Activated B cell treated with CpG ODN at 0.5 μM for 24 hours (primary cell): ENCODE results near the gene ITSN1. TPM values are rescaled to one million over a fixed set of nuclear protein-coding genes. Genes with fewer than 3 reads are reported as not detected.

ENCODE experiments used
- ATAC-seq: fragments of 200-7000 bp; cut with Tn5 transposase; one replicate; pipeline ENCODE4 v1.10.0; 2021; ENCODE audit warnings: low read depth, mild to moderate bottlenecking, moderate library complexity
- CTCF ChIA-PET: fragments of 350-600 bp; sonication (Branson Sonifier 250); formaldehyde crosslinking; loops from one replicate; lab custom pipeline; 2021; ENCODE audit warnings: antibody characterized with exemption; lab: Charles Lee
- POLR2A ChIA-PET: fragments of 350-600 bp; sonication (Branson Sonifier 250); formaldehyde crosslinking; loops from one replicate; lab custom pipeline; 2021; ENCODE audit warnings: antibody characterized with exemption; lab: Charles Lee
- DNase-seq: peaks from one replicate; pipeline ENCODE4 v3.0.0; 2022
- H3K27ac Mint-ChIP-seq: one replicate; pipeline ENCODE4 v1.8.0; 2020; ENCODE audit warnings: mixed read lengths
- H3K27me3 Mint-ChIP-seq: one replicate; pipeline ENCODE4 v1.8.0; 2021; ENCODE audit warnings: mixed read lengths
- H3K36me3 Mint-ChIP-seq: one replicate; pipeline ENCODE4 v1.8.0; 2021; ENCODE audit warnings: low read depth, mixed read lengths
- H3K4me1 Mint-ChIP-seq: one replicate; pipeline ENCODE4 v1.8.0; 2021; ENCODE audit warnings: mixed read lengths
- H3K4me3 Mint-ChIP-seq: one replicate; pipeline ENCODE4 v1.8.0; 2020; ENCODE audit warnings: mild to moderate bottlenecking, mixed read lengths
- H3K9me3 Mint-ChIP-seq: one replicate; pipeline ENCODE4 v1.8.0; 2020; ENCODE audit warnings: mixed read lengths
- intact Hi-C: fragments of 100-400 bp; cut with micrococcal nuclease; formaldehyde crosslinking; loops from one replicate; pipeline ENCODE4 v1.15.1; 2024
- total RNA-seq: library from RNA; stranded (reverse); gene quantifications from 2 replicates; pipeline ENCODE4 v1.2.3, GENCODE V29; 2022
- TF ChIP-seq, protein P1 (sequence below): fragments of 200-600 bp; IDR thresholded peaks from one replicate; pipeline ENCODE4 v1.8.0; 2022; ENCODE audit warnings: antibody characterized with exemption, mild to moderate bottlenecking

Gene ITSN1
- total RNA-seq, 1 donor from 2014 or later, result 2.9 TPM

DNA sequence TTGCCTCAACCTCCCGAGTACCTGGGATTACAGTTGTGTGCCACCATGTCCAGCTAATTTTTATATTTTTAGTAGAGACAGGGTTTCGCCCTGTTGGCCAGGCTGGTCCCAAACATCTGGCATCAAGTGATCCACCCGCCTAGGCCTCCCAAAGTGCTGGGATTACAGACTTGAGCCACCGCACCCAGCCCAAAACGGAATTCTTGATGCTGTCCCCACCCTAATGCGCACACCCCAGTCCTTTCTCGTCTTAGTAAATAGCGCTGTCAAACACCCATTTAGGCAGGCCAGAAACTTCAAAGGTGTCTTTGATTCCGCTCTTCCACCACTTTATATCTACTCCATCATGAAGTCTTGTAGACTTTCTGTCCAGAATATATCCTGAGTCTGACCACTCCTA, 35.1 kb downstream of the ITSN1 start:
- Mint-ChIP-seq H3K27ac (no peak overlapping the region), H3K27me3 (peaks cover 2% of the 10 kb centered on the region), H3K4me1 (no peaks in the 10 kb centered on the region), H3K4me3 (no peak overlapping the region), H3K36me3 (no peaks in the 10 kb centered on the region), H3K9me3 (no peaks in the 10 kb centered on the region)
- ChIA-PET CTCF (no interaction called here), POLR2A (no interaction called here)
- ATAC-seq (no peak), DNase-seq (no peak)
- TF ChIP-seq, protein P1, sequence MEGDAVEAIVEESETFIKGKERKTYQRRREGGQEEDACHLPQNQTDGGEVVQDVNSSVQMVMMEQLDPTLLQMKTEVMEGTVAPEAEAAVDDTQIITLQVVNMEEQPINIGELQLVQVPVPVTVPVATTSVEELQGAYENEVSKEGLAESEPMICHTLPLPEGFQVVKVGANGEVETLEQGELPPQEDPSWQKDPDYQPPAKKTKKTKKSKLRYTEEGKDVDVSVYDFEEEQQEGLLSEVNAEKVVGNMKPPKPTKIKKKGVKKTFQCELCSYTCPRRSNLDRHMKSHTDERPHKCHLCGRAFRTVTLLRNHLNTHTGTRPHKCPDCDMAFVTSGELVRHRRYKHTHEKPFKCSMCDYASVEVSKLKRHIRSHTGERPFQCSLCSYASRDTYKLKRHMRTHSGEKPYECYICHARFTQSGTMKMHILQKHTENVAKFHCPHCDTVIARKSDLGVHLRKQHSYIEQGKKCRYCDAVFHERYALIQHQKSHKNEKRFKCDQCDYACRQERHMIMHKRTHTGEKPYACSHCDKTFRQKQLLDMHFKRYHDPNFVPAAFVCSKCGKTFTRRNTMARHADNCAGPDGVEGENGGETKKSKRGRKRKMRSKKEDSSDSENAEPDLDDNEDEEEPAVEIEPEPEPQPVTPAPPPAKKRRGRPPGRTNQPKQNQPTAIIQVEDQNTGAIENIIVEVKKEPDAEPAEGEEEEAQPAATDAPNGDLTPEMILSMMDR, result no peak
- intact Hi-C loops, result no loop called here

DNA sequence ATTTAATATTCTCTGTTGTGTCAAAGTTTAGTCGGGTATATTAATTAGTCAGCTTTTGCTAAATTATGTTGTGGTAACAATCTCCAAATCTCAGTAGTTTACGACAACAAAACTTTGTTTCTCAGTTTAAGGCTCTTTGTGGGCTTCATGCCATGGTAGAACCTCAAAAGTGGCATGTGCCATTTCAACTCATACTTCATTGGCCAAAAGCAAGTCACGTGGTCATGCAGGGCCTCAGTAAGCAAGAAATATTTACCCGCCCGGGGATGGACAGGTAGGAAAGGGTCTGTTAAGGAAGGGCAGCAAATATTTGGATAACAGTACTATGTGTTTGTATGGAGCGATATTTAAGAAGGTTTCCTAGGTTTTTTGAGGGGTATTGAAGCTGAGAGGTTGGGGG, 38.6 kb downstream of the ITSN1 start:
- TF ChIP-seq, protein P1, result no peak
- Mint-ChIP-seq H3K27me3 (peaks cover 10% of the 10 kb centered on the region), H3K36me3 (no peaks in the 10 kb centered on the region), H3K27ac (no peak overlapping the region), H3K9me3 (no peaks in the 10 kb centered on the region), H3K4me1 (no peaks in the 10 kb centered on the region), H3K4me3 (no peak overlapping the region)
- ChIA-PET CTCF (no interaction called here), POLR2A (no interaction called here)
- intact Hi-C loops, result no loop called here
- no peak for DNase-seq
- ATAC-seq, result no peak

DNA sequence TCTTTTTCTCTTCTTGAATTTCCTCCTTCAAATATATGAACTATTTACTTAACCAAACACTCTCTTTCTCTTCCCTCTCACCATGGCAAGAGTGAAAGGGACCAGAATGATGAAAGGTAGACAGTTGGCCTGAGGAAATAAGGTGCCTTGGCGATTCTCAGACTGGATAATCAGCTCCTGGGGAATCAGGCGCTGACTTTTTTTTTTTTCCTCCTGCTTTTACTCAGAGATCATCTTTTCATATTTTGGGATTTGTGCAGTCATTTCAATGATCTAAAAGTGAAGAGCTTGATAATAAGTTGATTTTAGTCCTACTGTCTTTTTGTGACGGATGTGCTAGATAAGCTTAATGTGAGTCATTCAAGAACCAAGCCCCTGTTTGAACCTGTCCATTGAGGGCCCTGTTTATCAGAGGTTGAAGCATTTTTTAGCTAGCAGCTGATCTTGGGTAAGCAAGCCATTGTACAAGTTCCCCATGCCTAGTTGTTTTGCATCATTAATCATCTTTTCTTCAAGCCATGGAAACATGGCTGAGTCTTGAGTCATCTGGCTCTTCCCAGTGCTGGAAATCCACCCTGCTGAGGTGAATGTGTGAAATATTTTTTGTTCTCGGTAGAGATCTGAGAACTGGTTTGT, 40.8 kb downstream of the ITSN1 start:
- peaks cover 12% of the 10 kb centered on the region for H3K27me3 Mint-ChIP-seq
- no peaks in the 10 kb centered on the region for H3K36me3 Mint-ChIP-seq
- no peaks in the 10 kb centered on the region for H3K9me3 Mint-ChIP-seq
- ATAC-seq, result no peak
- H3K4me1 Mint-ChIP-seq, result no peaks in the 10 kb centered on the region
- no peak for DNase-seq
- ChIA-PET POLR2A (no interaction called here), CTCF (no interaction called here)
- TF ChIP-seq, protein P1, result no peak
- H3K4me3 Mint-ChIP-seq, result no peak overlapping the region
- intact Hi-C loops, result no loop called here
- no peak overlapping the region for H3K27ac Mint-ChIP-seq

DNA sequence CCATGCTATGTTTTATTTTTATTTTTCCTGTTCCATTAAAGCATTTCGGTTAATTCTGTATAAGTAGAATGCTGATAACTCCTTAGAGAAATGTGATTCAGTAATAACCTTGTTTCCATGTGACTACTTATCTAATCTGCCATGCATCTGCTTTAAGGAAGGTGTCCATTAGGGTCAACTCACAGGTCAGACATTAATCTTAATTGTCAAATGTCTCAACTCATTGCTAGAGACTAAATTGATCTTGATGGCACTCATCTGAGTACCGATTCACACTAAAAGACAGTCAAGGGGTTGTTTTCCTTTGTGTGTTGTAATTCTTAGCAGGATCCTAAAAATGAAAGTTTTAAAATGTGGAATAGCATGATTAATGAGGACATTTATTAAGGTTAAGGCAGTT, 41.8 kb downstream of the ITSN1 start:
- no peak for DNase-seq

DNA sequence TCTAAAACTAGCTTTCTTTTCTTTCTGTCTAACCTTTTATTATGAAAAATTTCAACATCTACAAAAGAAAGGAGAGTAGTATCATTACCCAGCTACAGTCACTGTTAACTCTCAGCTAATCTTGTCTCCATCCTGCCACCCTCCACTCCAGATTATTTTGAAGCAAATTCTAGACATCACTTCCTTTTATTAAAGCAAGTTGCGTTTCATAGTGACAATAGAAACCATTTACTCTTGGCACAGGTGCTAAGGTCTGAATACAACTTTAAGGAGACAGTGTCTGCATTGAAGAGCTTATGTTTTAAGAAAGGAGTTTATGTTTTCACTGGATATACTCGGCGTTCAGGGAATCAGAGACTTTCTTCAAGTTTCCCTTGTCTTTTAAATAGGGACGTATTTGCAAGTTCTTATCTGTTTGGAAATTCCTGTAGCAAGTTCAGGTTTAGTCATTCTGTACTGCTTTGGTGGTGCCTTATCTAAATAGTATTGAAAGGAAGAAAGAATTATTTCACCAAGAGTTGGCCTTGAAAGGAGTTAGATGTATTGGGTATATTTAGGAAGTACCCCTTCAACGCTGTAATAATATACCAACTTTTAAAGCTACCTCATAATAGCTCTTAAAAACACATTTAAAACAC, 42.7 kb downstream of the ITSN1 start:
- CTCF ChIA-PET, result no interaction called here
- Mint-ChIP-seq H3K27me3 (peaks cover 12% of the 10 kb centered on the region), H3K36me3 (no peaks in the 10 kb centered on the region), H3K27ac (no peak overlapping the region), H3K4me3 (no peak overlapping the region), H3K4me1 (no peaks in the 10 kb centered on the region), H3K9me3 (no peaks in the 10 kb centered on the region)
- intact Hi-C loops, result no loop called here
- POLR2A ChIA-PET, result no interaction called here
- ATAC-seq (no peak), DNase-seq (no peak)
- TF ChIP-seq, protein P1, result no peak

More for the DNA sequence above, 41.8 kb downstream of the ITSN1 start:
- H3K4me1 Mint-ChIP-seq, result no peaks in the 10 kb centered on the region
- no peaks in the 10 kb centered on the region for H3K9me3 Mint-ChIP-seq
- H3K4me3 Mint-ChIP-seq, result no peak overlapping the region
- ChIA-PET CTCF (no interaction called here), POLR2A (no interaction called here)
- no peak overlapping the region for H3K27ac Mint-ChIP-seq
- intact Hi-C loops, result no loop called here
- no peaks in the 10 kb centered on the region for H3K36me3 Mint-ChIP-seq
- TF ChIP-seq, protein P1, result no peak
- H3K27me3 Mint-ChIP-seq, result peaks cover 12% of the 10 kb centered on the region
- ATAC-seq, result no peak
